SU-DHL-6 (cell line): ENCODE data around the gene ANKH.
"Not testable (repeated sequence)": the region's sequence is repeated elsewhere in the genome, so short reads cannot be mapped to it uniquely, and the experiment has no call there.

Experiments used
- H2AFZ ChIP-seq: fragments of 200-600 bp; sonication (generic); 2 replicates; pipeline ENCODE4 v1.6.1; 2014; ENCODE audit warnings: low read depth, mild to moderate bottlenecking, moderate library complexity, mixed read lengths, antibody characterized with exemption, low read length; ENCODE audit not compliant: severe bottlenecking
- H3F3A ChIP-seq: fragments of 200-600 bp; shearing (Covaris generic); 2 replicates; pipeline ENCODE4 v1.6.0; 2016; ENCODE audit warnings: antibody characterized with exemption, mild to moderate bottlenecking; ENCODE audit not compliant: insufficient read depth
- H3K27ac ChIP-seq: fragments of 200-600 bp; sonication (generic); 2 replicates; pipeline ENCODE4 v1.5.1; 2016; ENCODE audit warnings: low read depth, mild to moderate bottlenecking, low read length, moderate library complexity, mixed read lengths
- H3K27me3 ChIP-seq: fragments of 200-600 bp; sonication (generic), shearing (Covaris generic); 2 replicates; pipeline ENCODE4 v1.6.0; 2014; ENCODE audit warnings: mild to moderate bottlenecking, low read length
- H3K36me3 ChIP-seq: fragments of 200-600 bp; sonication (generic); 2 replicates; pipeline ENCODE4 v1.6.1; 2014; ENCODE audit warnings: mild to moderate bottlenecking, low read length, mixed read lengths
- H3K4me2 ChIP-seq: fragments of 300-600, 200-600 bp; shearing (Covaris generic), sonication (generic); 2 replicates; pipeline ENCODE4 v1.6.0; 2014; ENCODE audit warnings: low read length, low read depth, mild to moderate bottlenecking; ENCODE audit not compliant: poor library complexity, severe bottlenecking
- H3K4me3 ChIP-seq: fragments of 200-600 bp; sonication (generic); 2 replicates; pipeline ENCODE4 v1.5.1; 2014; ENCODE audit warnings: antibody characterized with exemption, low read length, mild to moderate bottlenecking, mixed read lengths; ENCODE audit not compliant: insufficient read depth, poor library complexity, severe bottlenecking
- H3K79me2 ChIP-seq: fragments of 200-600 bp; sonication (generic); 2 replicates; pipeline ENCODE4 v1.6.1; 2014; ENCODE audit warnings: mild to moderate bottlenecking, low read length, moderate library complexity; ENCODE audit not compliant: insufficient read depth
- H3K9ac ChIP-seq: fragments of 200-600 bp; sonication (generic); 2 replicates; pipeline ENCODE4 v1.7.0; 2014; ENCODE audit warnings: mild to moderate bottlenecking, low read length
- H3K9me2 ChIP-seq: fragments of 200-600 bp; sonication (generic); replicated peaks from 2 replicates; pipeline ENCODE4 v1.6.1; 2014; ENCODE audit warnings: low read length; ENCODE audit not compliant: insufficient read depth
- H3K9me3 ChIP-seq: fragments of 200-600 bp; sonication (generic); 2 replicates; pipeline ENCODE4 v1.6.1; 2014; ENCODE audit warnings: low read length, mixed read lengths; ENCODE audit not compliant: insufficient read depth
- H4K20me1 ChIP-seq: fragments of 200-600 bp; sonication (generic); 2 replicates; pipeline ENCODE4 v1.6.1; 2014; ENCODE audit warnings: low read depth, mild to moderate bottlenecking, antibody characterized with exemption, low read length, moderate library complexity, mixed read lengths
- CTCF ChIP-seq: fragments of 200-600 bp; sonication (generic); IDR thresholded peaks from one replicate; pipeline ENCODE4 v1.5.1; 2017; ENCODE audit warnings: antibody characterized with exemption, mild to moderate bottlenecking, low read length, moderate library complexity; ENCODE audit not compliant: insufficient read depth, poor library complexity, severe bottlenecking
- EZH2phosphoT487 ChIP-seq: fragments of 200-600 bp; sonication (generic), shearing (Covaris generic); conservative IDR thresholded peaks from 2 replicates; pipeline ENCODE4 v1.6.1; 2018; ENCODE audit warnings: mild to moderate bottlenecking, antibody characterized with exemption, low read length, moderate library complexity, mixed read lengths

Gene ANKH

GRCh38 chr5:14838396-14839319 lies 32.9 kb downstream of the ANKH start:
- H3K4me3 ChIP-seq: no peak overlapping the region
- no peak overlapping the region for H2AFZ ChIP-seq
- H3K9ac ChIP-seq: no peak overlapping the region
- H3K27ac ChIP-seq: no peak overlapping the region
- no peaks in the 10 kb centered on the region for H3K9me3 ChIP-seq
- TF ChIP-seq CTCF (no peak), EZH2phosphoT487 (no peak)
- peaks cover 5% of the 10 kb centered on the region; the same call in 1 of the 2 replicates for H4K20me1 ChIP-seq
- H3K27me3 ChIP-seq: no peaks in the 10 kb centered on the region
- H3F3A ChIP-seq: no peaks in the 10 kb centered on the region; the same call in 1 of the 2 replicates
- peaks cover 71% of the 10 kb centered on the region for H3K79me2 ChIP-seq
- peaks cover 14% of the 10 kb centered on the region; the same call in 1 of the 2 replicates for H3K36me3 ChIP-seq
- H3K4me2 ChIP-seq: no peak overlapping the region
- no peaks in the 10 kb centered on the region for H3K9me2 ChIP-seq

GRCh38 chr5:14837423-14838122 lies 34.0 kb downstream of the ANKH start:
- H3F3A ChIP-seq, H3K9me2 ChIP-seq, H3K27me3 ChIP-seq, H3K9ac ChIP-seq, H3K27ac ChIP-seq, H3K4me2 ChIP-seq, H3K9me3 ChIP-seq, H2AFZ ChIP-seq, H3K4me3 ChIP-seq: not testable (repeated sequence)
- peaks cover 72% of the 10 kb centered on the region for H3K79me2 ChIP-seq
- H3K36me3 ChIP-seq: peaks cover 14% of the 10 kb centered on the region; the same call in 1 of the 2 replicates
- peaks cover 10% of the 10 kb centered on the region for H4K20me1 ChIP-seq

- Histone ChIP-seq H3K9me2 (no peaks in the 10 kb centered on the region), H3K9me3 (no peaks in the 10 kb centered on the region), H3K9ac (no peak overlapping the region), H3K36me3 (peaks cover 14% of the 10 kb centered on the region; the same call in 1 of the 2 replicates), H2AFZ (no peak overlapping the region), H3F3A (no peaks in the 10 kb centered on the region; the same call in 1 of the 2 replicates), H3K79me2 (peaks cover 77% of the 10 kb centered on the region), H4K20me1 (peaks cover 14% of the 10 kb centered on the region), H3K27ac (no peak overlapping the region), H3K4me3 (no peak overlapping the region), H3K4me2 (no peak overlapping the region), H3K27me3 (no peaks in the 10 kb centered on the region)
- TF ChIP-seq EZH2phosphoT487: no peak
- no peak for TF ChIP-seq CTCF
These were observed 36.7 kb downstream of the ANKH start for GRCh38 chr5:14834584-14835550.
